Measurements from ENCODE around the gene C1orf35. TPM values are rescaled to one million over a fixed set of nuclear protein-coding genes. Genes with fewer than 3 reads are reported as not detected.

Gene C1orf35
- total and polyA plus RNA-seq, 2 of the 4 experiments (the other 2 are of a cell fraction): 4.3 to 13.0 TPM

- DNase-seq: no peak
- no peak overlapping the region for H3K56ac ChIP-seq (ENCODE audit: extremely low read depth, insufficient read depth, low read length)
- no peak overlapping the region for H3K27ac ChIP-seq (ENCODE audit: insufficient read depth, low read length)
- no peak overlapping the region for H2BK120ac ChIP-seq (ENCODE audit: low read depth, low read length)
- H3K36me3 ChIP-seq (ENCODE audit: control insufficient read depth, insufficient read depth, low read length): peaks cover 13% of the 10 kb centered on the region
- no peak overlapping the region for H3K4me3 ChIP-seq (ENCODE audit: insufficient read depth, low read depth, low read length)
- ChIA-PET POLR2A (ENCODE audit: unreplicated experiment) (no interaction called here), CTCF (interaction anchor here (1.1 kb wide), 1 partner anchor 9 kb away, joined by 3 read pairs; no protein-coding TSS in a partner anchor)
- intact Hi-C loops (cut with micrococcal nuclease) (no loop called here), in situ Hi-C loops (cut with MboI; ENCODE audit: low sequenced_read_pairs) (no loop called here), dilution Hi-C loops (cut with HindIII; ENCODE audit: low sequenced_read_pairs, unreplicated experiment) (no loop called here)
- H3K27me3 ChIP-seq (ENCODE audit: control insufficient read depth, insufficient read depth, low read length): no peaks in the 10 kb centered on the region
- H2AFZ ChIP-seq (replicated peaks; ENCODE audit: low read length, poor library complexity): no peak overlapping the region
- H3K4me1 ChIP-seq (ENCODE audit: control insufficient read depth, insufficient read depth, low read length): peaks cover 3% of the 10 kb centered on the region
- no peaks in the 10 kb centered on the region for H3K9me3 ChIP-seq (ENCODE audit: control insufficient read depth, insufficient read depth, low read length)
- H2BK5ac ChIP-seq (ENCODE audit: low read depth, low read length, poor library complexity, severe bottlenecking): no peak overlapping the region
- no peak overlapping the region for H3K4ac ChIP-seq (ENCODE audit: low read depth, low read length)
- no peak overlapping the region for H3K18ac ChIP-seq (ENCODE audit: low read depth, low read length)
- no peak overlapping the region for H2AK5ac ChIP-seq (ENCODE audit: low read depth, low read length)
- no peaks in the 10 kb centered on the region for H4K20me1 ChIP-seq (ENCODE audit: insufficient read depth, low read length)
- no CpG with 5 or more reads among the region's 7 CpGs for WGBS, 2 experiments (ENCODE audit: extremely low coverage in 2 of 2, insufficient read length in 1 of 2)
- H2BK15ac ChIP-seq (ENCODE audit: low read depth, low read length): no peak overlapping the region
- H2BK20ac ChIP-seq (ENCODE audit: low read depth, low read length): no peak overlapping the region
- no peak overlapping the region for H4K5ac ChIP-seq (ENCODE audit: low read depth, low read length)
- peak overlapping the region; percentile 72 for H3K4me2 ChIP-seq (ENCODE audit: low read depth, low read length)
- H4K91ac ChIP-seq (ENCODE audit: insufficient read depth, low read depth, low read length): no peak overlapping the region
- H3K23ac ChIP-seq (ENCODE audit: low read depth, low read length): no peak overlapping the region
- no peak for TF ChIP-seq CEBPB (IDR thresholded peaks at IDR 0.05; ENCODE audit: low read depth, low read length)
- no peak for TF ChIP-seq BHLHE40 (IDR thresholded peaks at IDR 0.05; ENCODE audit: low read depth, low read length)
- TF ChIP-seq FOS (IDR thresholded peaks at IDR 0.05; ENCODE audit: low read depth, low read length): no peak
- TF ChIP-seq RAD21 (IDR thresholded peaks at IDR 0.05; ENCODE audit: low read length): no peak
- no peak for TF ChIP-seq MAZ (IDR thresholded peaks at IDR 0.05; ENCODE audit: borderline replicate concordance, low read depth, low read length)
- TF ChIP-seq SMC3 (IDR thresholded peaks at IDR 0.05; ENCODE audit: low read depth, low read length): no peak
- TF ChIP-seq RCOR1 (IDR thresholded peaks at IDR 0.05; ENCODE audit: insufficient replicate concordance, low read length): no peak
- TF ChIP-seq MAFK (IDR thresholded peaks at IDR 0.05; ENCODE audit: low read depth, low read length): no peak
- no peaks in the 10 kb centered on the region for H3K9me1 ChIP-seq (ENCODE audit: insufficient read depth, low read length)
- no TSS peak for BruUV-seq (replicated peaks)
- peaks cover 11 to 32% of the 10 kb centered on the region in 2 experiments; a peak in 3 of 4 replicates for H3K79me1 ChIP-seq (ENCODE audit: low read depth in 1 of 2, low read length in 2 of 2)
- H3K14ac ChIP-seq (replicated peaks; ENCODE audit: low read depth, low read length): no peak overlapping the region
- H2AK9ac ChIP-seq (replicated peaks; ENCODE audit: low read depth, low read length, poor library complexity): no peak overlapping the region
- ATAC-seq (ENCODE audit: low read depth): no peak
- no peak overlapping the region for H3K9ac ChIP-seq (ENCODE audit: low read depth, low read length)
- H4K8ac ChIP-seq (ENCODE audit: low read depth in 2 of 2, low read length in 2 of 2): no peak overlapping the region
Measured at GRCh38 chr1:228110556-228110955, 7.4 kb upstream of the C1orf35 start.

All from IMR-90 (cell line).